HEK293T (cell line): ENCODE results near the gene PHF23.

Source experiments
- CTCF ChIA-PET: fragments of 350-600 bp; formaldehyde crosslinking; extraction: SDS; loops from one replicate; lab custom pipeline; 2021; ENCODE audit warnings: antibody characterized with exemption, inconsistent platforms; lab: Yijun Ruan, JAX
- POLR2A ChIA-PET: fragments of 350-600 bp; formaldehyde crosslinking; extraction: SDS; loops from one replicate; lab custom pipeline; 2020; ENCODE audit warnings: antibody characterized with exemption, inconsistent platforms; lab: Yijun Ruan, JAX
- DNase-seq: peaks from one replicate; pipeline ENCODE4 v3.0.0; 2012; ENCODE audit warnings: mixed read lengths; ENCODE audit errors: extremely low spot score
- ARNT ChIP-seq: fragments of 450-650 bp; IDR thresholded peaks from 2 replicates; pipeline ENCODE4 v1.6.1; 2017; ENCODE audit warnings: mild to moderate bottlenecking
- BHLHE40 ChIP-seq: fragments of 450-650 bp; IDR thresholded peaks from 2 replicates; pipeline ENCODE4 v1.6.1; 2016; ENCODE audit warnings: mild to moderate bottlenecking, moderate library complexity, borderline replicate concordance
- CTBP1 ChIP-seq: fragments of 450-650 bp; IDR thresholded peaks from 2 replicates; pipeline ENCODE4 v1.6.1; 2016; ENCODE audit warnings: borderline replicate concordance
- ELF4 ChIP-seq: fragments of 450-650 bp; IDR thresholded peaks from 2 replicates; pipeline ENCODE4 v1.6.1; 2017; ENCODE audit warnings: antibody characterized with exemption
- FOXA1 ChIP-seq: fragments of 450-650 bp; IDR thresholded peaks from 2 replicates; pipeline ENCODE4 v1.6.1; 2016; ENCODE audit warnings: mild to moderate bottlenecking
- FOXK2 ChIP-seq: fragments of 450-650 bp; IDR thresholded peaks from 2 replicates; pipeline ENCODE4 v1.6.1; 2016; ENCODE audit warnings: mild to moderate bottlenecking
- FOXM1 ChIP-seq: fragments of 450-650 bp; IDR thresholded peaks from 2 replicates; pipeline ENCODE4 v1.6.1; 2017; ENCODE audit warnings: mild to moderate bottlenecking, borderline replicate concordance
- HDGF ChIP-seq: fragments of 450-650 bp; IDR thresholded peaks from 2 replicates; pipeline ENCODE4 v1.6.1; 2017; ENCODE audit warnings: antibody characterized with exemption, borderline replicate concordance
- L3MBTL2 ChIP-seq: fragments of 450-650 bp; conservative IDR thresholded peaks from 2 replicates; pipeline ENCODE4 v1.6.1; 2016; ENCODE audit warnings: mild to moderate bottlenecking
- LEF1 ChIP-seq: fragments of 450-650 bp; IDR thresholded peaks from 2 replicates; pipeline ENCODE4 v1.6.1; 2017; ENCODE audit warnings: mild to moderate bottlenecking, borderline replicate concordance
- NFRKB ChIP-seq: fragments of 450-650 bp; IDR thresholded peaks from 2 replicates; pipeline ENCODE4 v1.6.1; 2016; ENCODE audit warnings: mild to moderate bottlenecking, moderate library complexity
- PKNOX1 ChIP-seq: fragments of 450-650 bp; IDR thresholded peaks from 2 replicates; pipeline ENCODE4 v1.6.1; 2016
- SP1 ChIP-seq: fragments of 450-650 bp; IDR thresholded peaks from 2 replicates; pipeline ENCODE4 v1.6.1; 2017
- SUZ12 ChIP-seq: fragments of 450-650 bp; IDR thresholded peaks from 2 replicates; pipeline ENCODE4 v1.6.1; 2016; ENCODE audit warnings: mild to moderate bottlenecking
- TARDBP ChIP-seq: fragments of 450-650 bp; IDR thresholded peaks from 2 replicates; pipeline ENCODE4 v1.6.1; 2016
- ZNF384 ChIP-seq: fragments of 450-650 bp; IDR thresholded peaks from 2 replicates; pipeline ENCODE4 v1.6.1; 2016

PHF23 gene

GRCh38 chr17:7224110-7224509 is 15.1 kb downstream of the PHF23 start:
- CTCF ChIA-PET = interaction anchor here (0.9 kb wide), 1 partner anchor 8 kb away, joined by 3 read pairs; no protein-coding TSS in a partner anchor
- POLR2A ChIA-PET = interaction anchor here (9.3 kb wide), 1 partner anchor 15 kb away, joined by 166 read pairs; the partner anchor contains the start of genes DVL2, GABARAP and PHF23
- TF ChIP-seq FOXA1 = no peak
- no peak for TF ChIP-seq ELF4
- no peak for TF ChIP-seq LEF1
- TF ChIP-seq L3MBTL2 = no peak
- TF ChIP-seq BHLHE40 = no peak
- no peak for TF ChIP-seq PKNOX1
- no peak for TF ChIP-seq ARNT
- no peak for DNase-seq

GRCh38 chr17:7223375-7223774 is 15.9 kb downstream of the PHF23 start:
- TF ChIP-seq ARNT = no peak
- TF ChIP-seq FOXM1 = no peak
- no peak for TF ChIP-seq CTBP1
- no peak for TF ChIP-seq LEF1
- TF ChIP-seq ZNF384 = no peak
- no peak for TF ChIP-seq TARDBP
- TF ChIP-seq FOXK2 = no peak
- TF ChIP-seq ELF4 = no peak
- TF ChIP-seq NFRKB = no peak
- TF ChIP-seq SP1 = no peak
- TF ChIP-seq HDGF = no peak
- no peak for TF ChIP-seq PKNOX1
- no peak for TF ChIP-seq BHLHE40
- TF ChIP-seq FOXA1 = no peak
- no peak for TF ChIP-seq SUZ12
- TF ChIP-seq L3MBTL2 = no peak
- ChIA-PET POLR2A (interaction anchor here (9.3 kb wide), 1 partner anchor 15 kb away, joined by 166 read pairs; the partner anchor contains the start of genes DVL2, GABARAP and PHF23), CTCF (no interaction called here)
- no peak for DNase-seq

- no peak for DNase-seq
- CTCF ChIA-PET = interaction anchor here (1.1 kb wide), 1 partner anchor 177 kb away, joined by 5 read pairs; no protein-coding TSS in a partner anchor
Measured at GRCh38 chr17:7222972-7223292, 16.3 kb downstream of the PHF23 start.

GRCh38 chr17:7222093-7222971 is 16.9 kb downstream of the PHF23 start:
- no peak for TF ChIP-seq BHLHE40
- TF ChIP-seq SP1 = no peak
- TF ChIP-seq FOXA1 = no peak
- no peak for TF ChIP-seq ZNF384
- TF ChIP-seq PKNOX1 = no peak
- no peak for TF ChIP-seq TARDBP
- no peak for TF ChIP-seq SUZ12
- no peak for TF ChIP-seq L3MBTL2
- no peak for TF ChIP-seq NFRKB
- TF ChIP-seq CTBP1 = no peak
- no peak for TF ChIP-seq LEF1
- TF ChIP-seq FOXK2 = no peak
- TF ChIP-seq ELF4 = no peak
- ChIA-PET POLR2A (interaction anchor here (0.8 to 9.3 kb wide), 4 partner anchors 11 to 176 kb away, joined by 3 to 166 read pairs (median 8); partner anchors contain the start of genes DVL2, GABARAP and PHF23), CTCF (interaction anchor here (0.6 to 1.1 kb wide), 2 partner anchors 43 to 177 kb away, joined by 5 read pairs; no protein-coding TSS in a partner anchor)
- DNase-seq = no peak

More at GRCh38 chr17:7222972-7223292, 16.3 kb downstream of the PHF23 start:
- POLR2A ChIA-PET = interaction anchor here (9.3 kb wide), 1 partner anchor 16 kb away, joined by 166 read pairs; the partner anchor contains the start of genes DVL2, GABARAP and PHF23
- TF ChIP-seq ZNF384 (no peak), LEF1 (no peak), ARNT (no peak), FOXK2 (no peak), L3MBTL2 (no peak), HDGF (no peak), FOXM1 (no peak), SUZ12 (no peak), SP1 (no peak), BHLHE40 (no peak), TARDBP (no peak), PKNOX1 (no peak), CTBP1 (no peak), ELF4 (no peak), FOXA1 (no peak), NFRKB (no peak)
